Cardiac fibroblast (primary cell): ENCODE measurements around the gene GOLGA2.
A peak's percentile ranks its signal among the peaks of the same experiment; 100 is the strongest.

Source experiments
- DNase-seq, 2 donors: peaks; one replicate each; pipeline versions ENCODE4 v3.0.0 to v3.0.0-alpha.2; 2010; ENCODE audit warnings: low read depth in 2 of 2
- H3K4me3 ChIP-seq, 2 donors: replicated peaks in 1 of 2; 1 replicate in 1 of 2; 2 replicates in 1 of 2; pipeline ENCODE4 v1.5.1; 2011; ENCODE audit warnings: low read depth in 2 of 2, low read length in 2 of 2, mild to moderate bottlenecking in 2 of 2, moderate library complexity in 1 of 2
- TF ChIP-seq, protein P1 (sequence below): IDR thresholded peaks from one replicate; pipeline ENCODE4 v1.5.1; 2011; ENCODE audit warnings: low read depth, mild to moderate bottlenecking, low read length, inconsistent platforms

GOLGA2 gene

DNA sequence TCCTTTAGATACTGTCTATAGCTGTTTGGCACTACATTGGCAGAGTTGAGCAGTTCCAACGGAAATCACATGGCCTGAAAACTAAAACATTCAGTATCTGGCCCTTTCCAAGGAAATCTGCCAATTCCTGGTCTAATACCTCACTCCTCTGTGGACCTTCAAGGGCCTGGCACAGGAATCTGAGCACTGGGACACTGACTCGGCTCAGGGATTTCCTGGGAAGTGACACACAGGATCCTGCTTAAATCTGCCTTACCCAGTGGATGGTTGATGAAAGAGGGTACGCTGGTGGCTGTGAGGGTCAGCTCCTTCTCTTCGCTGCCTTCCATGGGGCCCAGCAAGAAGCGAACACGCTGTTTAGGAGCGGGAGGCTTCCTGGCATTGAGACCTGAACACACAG is 45.5 kb upstream of the GOLGA2 start:
- no peak for DNase-seq
- peak overlapping the region; percentile 91 for H3K4me3 ChIP-seq
- TF ChIP-seq, protein P1, sequence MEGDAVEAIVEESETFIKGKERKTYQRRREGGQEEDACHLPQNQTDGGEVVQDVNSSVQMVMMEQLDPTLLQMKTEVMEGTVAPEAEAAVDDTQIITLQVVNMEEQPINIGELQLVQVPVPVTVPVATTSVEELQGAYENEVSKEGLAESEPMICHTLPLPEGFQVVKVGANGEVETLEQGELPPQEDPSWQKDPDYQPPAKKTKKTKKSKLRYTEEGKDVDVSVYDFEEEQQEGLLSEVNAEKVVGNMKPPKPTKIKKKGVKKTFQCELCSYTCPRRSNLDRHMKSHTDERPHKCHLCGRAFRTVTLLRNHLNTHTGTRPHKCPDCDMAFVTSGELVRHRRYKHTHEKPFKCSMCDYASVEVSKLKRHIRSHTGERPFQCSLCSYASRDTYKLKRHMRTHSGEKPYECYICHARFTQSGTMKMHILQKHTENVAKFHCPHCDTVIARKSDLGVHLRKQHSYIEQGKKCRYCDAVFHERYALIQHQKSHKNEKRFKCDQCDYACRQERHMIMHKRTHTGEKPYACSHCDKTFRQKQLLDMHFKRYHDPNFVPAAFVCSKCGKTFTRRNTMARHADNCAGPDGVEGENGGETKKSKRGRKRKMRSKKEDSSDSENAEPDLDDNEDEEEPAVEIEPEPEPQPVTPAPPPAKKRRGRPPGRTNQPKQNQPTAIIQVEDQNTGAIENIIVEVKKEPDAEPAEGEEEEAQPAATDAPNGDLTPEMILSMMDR: no peak

GRCh38 chr9:128317629-128318028 is 41.8 kb upstream of the GOLGA2 start:
- TF ChIP-seq, protein P1: no peak
- DNase-seq: no peak
- H3K4me3 ChIP-seq: no peak overlapping the region

- no peak overlapping the region for H3K4me3 ChIP-seq
- no peak for DNase-seq
- TF ChIP-seq, protein P1: no peak
Measured at GRCh38 chr9:128316421-128316820, 40.6 kb upstream of the GOLGA2 start.

DNA sequence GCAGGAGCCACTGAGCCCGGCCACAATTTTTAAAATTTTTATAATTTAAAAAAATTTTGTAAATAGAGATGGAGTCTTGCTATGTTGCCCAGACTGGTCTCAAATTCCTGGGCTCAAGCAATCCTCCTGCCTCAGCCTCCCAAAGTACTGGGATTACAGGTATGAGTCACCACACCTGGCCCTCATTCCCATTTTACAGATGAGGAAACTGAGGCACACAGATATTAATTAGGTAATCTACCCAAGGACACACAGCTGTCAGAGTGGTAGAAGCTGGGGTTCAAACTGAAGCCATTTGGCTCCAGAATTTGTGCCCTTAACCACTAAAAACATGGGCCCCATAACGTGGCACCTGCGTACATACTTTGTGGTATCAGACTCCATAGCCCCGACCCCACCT is 38.9 kb upstream of the GOLGA2 start:
- TF ChIP-seq, protein P1: no peak
- no peak overlapping the region for H3K4me3 ChIP-seq
- no peak for DNase-seq

DNA sequence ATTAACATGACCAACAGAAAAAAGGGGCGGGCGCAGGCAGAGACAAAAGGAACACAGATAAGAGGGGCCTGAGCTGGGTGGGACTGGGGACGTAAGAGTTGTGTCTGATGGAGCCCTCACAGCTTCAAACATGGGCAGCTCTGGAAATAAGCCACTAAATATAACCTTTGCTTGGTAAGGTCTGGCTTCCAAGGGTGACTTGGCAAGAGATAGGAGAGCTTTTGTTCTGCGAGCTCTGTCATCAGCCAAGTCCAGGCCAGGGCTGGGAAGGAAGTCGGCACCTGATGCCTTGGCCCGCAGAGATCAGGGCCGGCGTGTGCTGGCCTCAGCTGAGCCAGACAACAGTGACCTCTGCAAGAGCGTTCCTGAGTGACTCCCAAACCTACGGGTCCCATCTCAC is 34.7 kb upstream of the GOLGA2 start:
- no peak for DNase-seq
- no peak overlapping the region for H3K4me3 ChIP-seq
- TF ChIP-seq, protein P1: no peak

GRCh38 chr9:128309551-128309950 is 33.7 kb upstream of the GOLGA2 start:
- no peak overlapping the region for H3K4me3 ChIP-seq
- TF ChIP-seq, protein P1: no peak
- DNase-seq: no peak

DNA sequence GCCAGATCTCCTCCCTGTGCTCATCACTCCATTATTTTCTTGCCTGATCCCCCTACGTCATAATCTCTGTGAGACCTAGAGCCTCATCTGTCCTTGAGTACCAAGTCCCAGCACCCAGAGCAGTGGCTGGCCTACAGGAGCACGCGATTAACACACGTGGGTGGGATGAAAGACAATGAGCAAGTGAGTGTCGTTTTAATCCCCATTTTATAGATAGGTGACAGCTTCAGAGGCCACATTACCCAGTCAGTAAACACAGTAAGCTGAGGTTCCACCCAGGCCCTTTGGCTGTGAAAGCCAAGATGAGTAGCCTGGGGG is 29.1 kb upstream of the GOLGA2 start:
- DNase-seq: peak in 1 of 2 donors; percentile 65
- no peak overlapping the region for H3K4me3 ChIP-seq
- TF ChIP-seq, protein P1: no peak
